K562 (cell line): ENCODE data around the gene TMEM38B. TPM values are rescaled to one million over a fixed set of nuclear protein-coding genes. Genes with fewer than 3 reads are reported as not detected.
A peak's percentile ranks its signal among the peaks of the same experiment; 100 is the strongest.

Experiments used
- BRD9 ChIP-seq: fragments of 450-650 bp; IDR thresholded peaks from 2 replicates; pipeline ENCODE4 v1.6.1; 2018; ENCODE audit warnings: low read depth; ENCODE audit not compliant: partially characterized antibody
- CREB3L1 ChIP-seq: fragments of 450-650 bp; IDR thresholded peaks from 2 replicates; pipeline ENCODE4 v1.6.1; 2014; ENCODE audit warnings: low read depth, mild to moderate bottlenecking, moderate library complexity, borderline replicate concordance
- KLF13 ChIP-seq: fragments of 450-650 bp; IDR thresholded peaks from 2 replicates; pipeline ENCODE4 v1.6.1; 2016; ENCODE audit warnings: missing genetic modification characterization, low read depth, mild to moderate bottlenecking, missing compliant biosample characterization, moderate library complexity, borderline replicate concordance
- TCF3 ChIP-seq: sonication (generic); formaldehyde crosslinking; IDR thresholded peaks from 2 replicates; pipeline ENCODE4 v1.4.0; 2020; ENCODE audit warnings: mild to moderate bottlenecking, missing genetic modification reagents
- U2AF2 ChIP-seq: fragments of 200-400 bp; formaldehyde crosslinking; optimal IDR thresholded peaks from 2 replicates; pipeline ENCODE3; 2017; ENCODE audit warnings: low read depth, mild to moderate bottlenecking, low read length
- ZBTB11 ChIP-seq, 3 experiments: fragments of 200-800 bp in 1 of 3; fragments of 250-450 bp in 1 of 3; fragments of 450-650 bp in 1 of 3; sonication (Bioruptor Pico) in 1 of 3; sonication (Bioruptor generic) in 1 of 3; formaldehyde crosslinking in 1 of 3; IDR thresholded peaks; 2 replicates each; pipeline versions ENCODE4 v1.6.1 to v1.8.0; 2016 to 2022; ENCODE audit warnings: mild to moderate bottlenecking in 2 of 3, missing genetic modification characterization in 2 of 3, missing compliant biosample characterization in 1 of 3, moderate library complexity in 1 of 3
- ZNF232 ChIP-seq: sonication (generic); formaldehyde crosslinking; IDR thresholded peaks from 2 replicates; pipeline ENCODE4 v1.8.0; 2022; ENCODE audit warnings: mild to moderate bottlenecking, missing genetic modification reagents
- ZNF830 ChIP-seq: fragments of 250-450 bp; sonication (Bioruptor Pico); IDR thresholded peaks from 2 replicates; pipeline ENCODE4 v1.5.0; 2021; ENCODE audit warnings: mild to moderate bottlenecking
- polyA plus RNA-seq, 8 experiments: library from polyadenylated mRNA; depleted of rRNA in 4 of 8; stranded (reverse) in 5 of 8; unstranded in 3 of 8; fragments of >200 nt; fragmentation: Nextera tagmentation in 2 of 8; fragmentation: Illumina TruSeq in 1 of 8; extraction: Ambion mirVana in 2 of 8; extraction: Trizol in 1 of 8; gene quantifications; 2 replicates each; pipeline versions ENCODE4 v1.2.1 to v1.2.3, GENCODE V29; 2011 to 2014; ENCODE audit warnings: inconsistent platforms in 1 of 8, missing spikeins in 1 of 8
- total RNA-seq, 7 experiments: library from RNA; depleted of rRNA in 6 of 7; stranded (reverse); fragments of >200 nt in 6 of 7; fragmentation: Illumina TruSeq in 2 of 7; extraction: Trizol in 2 of 7; gene quantifications; 2 replicates each; pipeline versions ENCODE4 v1.2.1 to v1.2.3, GENCODE V29; 2011 to 2021; ENCODE audit warnings: low replicate concordance in 1 of 7
- TF ChIP-seq, protein P1 (sequence below): fragments of 250-450 bp; sonication (Bioruptor Pico); IDR thresholded peaks from 2 replicates; pipeline ENCODE4 v1.8.0; 2022; ENCODE audit warnings: inconsistent platforms, mild to moderate bottlenecking, moderate library complexity, borderline replicate concordance

Gene TMEM38B
- total and polyA plus RNA-seq, 9 of the 15 experiments (the other 6 are each of a cell fraction or from before 2014, with no cell fraction given), result 26.0 to 57.5 (median 38.5) TPM

GRCh38 chr9:105656131-105656921, 38.0 kb upstream of the TMEM38B start (continued):
- TF ChIP-seq, protein P1, sequence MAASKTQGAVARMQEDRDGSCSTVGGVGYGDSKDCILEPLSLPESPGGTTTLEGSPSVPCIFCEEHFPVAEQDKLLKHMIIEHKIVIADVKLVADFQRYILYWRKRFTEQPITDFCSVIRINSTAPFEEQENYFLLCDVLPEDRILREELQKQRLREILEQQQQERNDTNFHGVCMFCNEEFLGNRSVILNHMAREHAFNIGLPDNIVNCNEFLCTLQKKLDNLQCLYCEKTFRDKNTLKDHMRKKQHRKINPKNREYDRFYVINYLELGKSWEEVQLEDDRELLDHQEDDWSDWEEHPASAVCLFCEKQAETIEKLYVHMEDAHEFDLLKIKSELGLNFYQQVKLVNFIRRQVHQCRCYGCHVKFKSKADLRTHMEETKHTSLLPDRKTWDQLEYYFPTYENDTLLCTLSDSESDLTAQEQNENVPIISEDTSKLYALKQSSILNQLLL (CRISPR knock-in tag), result no peak
- TF ChIP-seq KLF13 (tag), result 0 out of 2 replicates have a peak, but pooled peaks have one; percentile 18
- no peak for TF ChIP-seq ZBTB11 (CRISPR knock-in tag; IDR thresholded peaks at IDR 0.05)
- peak; percentile 61; the same call in 1 of the 2 replicates for TF ChIP-seq CREB3L1
- TF ChIP-seq U2AF2, result no peak
- 0 out of 2 replicates have a peak, but pooled peaks have one; percentile 56 for TF ChIP-seq ZNF232 (CRISPR knock-in tag)
- TF ChIP-seq BRD9, result no peak
- no peak for TF ChIP-seq ZNF830
- no peak; the same call in 1 of the 2 replicates for TF ChIP-seq TCF3 (CRISPR knock-in tag)
